ENCODE measurements around the gene FAM174C.

DNA sequence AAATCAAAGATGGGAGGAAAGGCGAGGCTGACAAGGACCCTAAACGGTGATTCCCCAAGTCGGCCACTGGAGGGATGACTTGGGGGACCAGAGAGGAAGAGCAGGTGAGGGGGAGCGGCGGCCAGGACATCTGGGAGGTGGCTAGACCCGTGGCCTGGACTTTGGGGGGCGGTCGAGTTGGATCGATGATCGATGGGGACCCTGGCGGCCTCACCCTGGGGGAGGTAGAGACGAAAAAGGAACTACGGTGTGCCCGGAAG lies 13.9 kb upstream of the FAM174C start:
- TF ChIP-seq, protein P1, sequence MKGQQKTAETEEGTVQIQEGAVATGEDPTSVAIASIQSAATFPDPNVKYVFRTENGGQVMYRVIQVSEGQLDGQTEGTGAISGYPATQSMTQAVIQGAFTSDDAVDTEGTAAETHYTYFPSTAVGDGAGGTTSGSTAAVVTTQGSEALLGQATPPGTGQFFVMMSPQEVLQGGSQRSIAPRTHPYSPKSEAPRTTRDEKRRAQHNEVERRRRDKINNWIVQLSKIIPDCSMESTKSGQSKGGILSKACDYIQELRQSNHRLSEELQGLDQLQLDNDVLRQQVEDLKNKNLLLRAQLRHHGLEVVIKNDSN (IDR thresholded peaks at IDR 0.05; ENCODE audit: borderline replicate concordance, low read depth): no peak
- TF ChIP-seq, protein P2, sequence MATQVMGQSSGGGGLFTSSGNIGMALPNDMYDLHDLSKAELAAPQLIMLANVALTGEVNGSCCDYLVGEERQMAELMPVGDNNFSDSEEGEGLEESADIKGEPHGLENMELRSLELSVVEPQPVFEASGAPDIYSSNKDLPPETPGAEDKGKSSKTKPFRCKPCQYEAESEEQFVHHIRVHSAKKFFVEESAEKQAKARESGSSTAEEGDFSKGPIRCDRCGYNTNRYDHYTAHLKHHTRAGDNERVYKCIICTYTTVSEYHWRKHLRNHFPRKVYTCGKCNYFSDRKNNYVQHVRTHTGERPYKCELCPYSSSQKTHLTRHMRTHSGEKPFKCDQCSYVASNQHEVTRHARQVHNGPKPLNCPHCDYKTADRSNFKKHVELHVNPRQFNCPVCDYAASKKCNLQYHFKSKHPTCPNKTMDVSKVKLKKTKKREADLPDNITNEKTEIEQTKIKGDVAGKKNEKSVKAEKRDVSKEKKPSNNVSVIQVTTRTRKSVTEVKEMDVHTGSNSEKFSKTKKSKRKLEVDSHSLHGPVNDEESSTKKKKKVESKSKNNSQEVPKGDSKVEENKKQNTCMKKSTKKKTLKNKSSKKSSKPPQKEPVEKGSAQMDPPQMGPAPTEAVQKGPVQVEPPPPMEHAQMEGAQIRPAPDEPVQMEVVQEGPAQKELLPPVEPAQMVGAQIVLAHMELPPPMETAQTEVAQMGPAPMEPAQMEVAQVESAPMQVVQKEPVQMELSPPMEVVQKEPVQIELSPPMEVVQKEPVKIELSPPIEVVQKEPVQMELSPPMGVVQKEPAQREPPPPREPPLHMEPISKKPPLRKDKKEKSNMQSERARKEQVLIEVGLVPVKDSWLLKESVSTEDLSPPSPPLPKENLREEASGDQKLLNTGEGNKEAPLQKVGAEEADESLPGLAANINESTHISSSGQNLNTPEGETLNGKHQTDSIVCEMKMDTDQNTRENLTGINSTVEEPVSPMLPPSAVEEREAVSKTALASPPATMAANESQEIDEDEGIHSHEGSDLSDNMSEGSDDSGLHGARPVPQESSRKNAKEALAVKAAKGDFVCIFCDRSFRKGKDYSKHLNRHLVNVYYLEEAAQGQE (IDR thresholded peaks at IDR 0.05; ENCODE audit: low read depth, low read length): no peak
- TF ChIP-seq EZH2phosphoT487 (IDR thresholded peaks at IDR 0.05; ENCODE audit: borderline replicate concordance, low read depth) (no peak), NRF1 (IDR thresholded peaks at IDR 0.05; ENCODE audit: low read depth, low read length) (no peak), GABPA (IDR thresholded peaks at IDR 0.05; ENCODE audit: low read depth) (no peak), TEAD4 (IDR thresholded peaks at IDR 0.05; ENCODE audit: borderline replicate concordance, insufficient read depth) (no peak), SMC3 (IDR thresholded peaks at IDR 0.05; ENCODE audit: low read depth, low read length) (no peak)
- TF ChIP-seq, protein P3, sequence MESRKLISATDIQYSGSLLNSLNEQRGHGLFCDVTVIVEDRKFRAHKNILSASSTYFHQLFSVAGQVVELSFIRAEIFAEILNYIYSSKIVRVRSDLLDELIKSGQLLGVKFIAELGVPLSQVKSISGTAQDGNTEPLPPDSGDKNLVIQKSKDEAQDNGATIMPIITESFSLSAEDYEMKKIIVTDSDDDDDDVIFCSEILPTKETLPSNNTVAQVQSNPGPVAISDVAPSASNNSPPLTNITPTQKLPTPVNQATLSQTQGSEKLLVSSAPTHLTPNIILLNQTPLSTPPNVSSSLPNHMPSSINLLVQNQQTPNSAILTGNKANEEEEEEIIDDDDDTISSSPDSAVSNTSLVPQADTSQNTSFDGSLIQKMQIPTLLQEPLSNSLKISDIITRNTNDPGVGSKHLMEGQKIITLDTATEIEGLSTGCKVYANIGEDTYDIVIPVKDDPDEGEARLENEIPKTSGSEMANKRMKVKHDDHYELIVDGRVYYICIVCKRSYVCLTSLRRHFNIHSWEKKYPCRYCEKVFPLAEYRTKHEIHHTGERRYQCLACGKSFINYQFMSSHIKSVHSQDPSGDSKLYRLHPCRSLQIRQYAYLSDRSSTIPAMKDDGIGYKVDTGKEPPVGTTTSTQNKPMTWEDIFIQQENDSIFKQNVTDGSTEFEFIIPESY (IDR thresholded peaks at IDR 0.05; ENCODE audit: borderline replicate concordance, low read depth): no peak
- TF ChIP-seq, protein P4, sequence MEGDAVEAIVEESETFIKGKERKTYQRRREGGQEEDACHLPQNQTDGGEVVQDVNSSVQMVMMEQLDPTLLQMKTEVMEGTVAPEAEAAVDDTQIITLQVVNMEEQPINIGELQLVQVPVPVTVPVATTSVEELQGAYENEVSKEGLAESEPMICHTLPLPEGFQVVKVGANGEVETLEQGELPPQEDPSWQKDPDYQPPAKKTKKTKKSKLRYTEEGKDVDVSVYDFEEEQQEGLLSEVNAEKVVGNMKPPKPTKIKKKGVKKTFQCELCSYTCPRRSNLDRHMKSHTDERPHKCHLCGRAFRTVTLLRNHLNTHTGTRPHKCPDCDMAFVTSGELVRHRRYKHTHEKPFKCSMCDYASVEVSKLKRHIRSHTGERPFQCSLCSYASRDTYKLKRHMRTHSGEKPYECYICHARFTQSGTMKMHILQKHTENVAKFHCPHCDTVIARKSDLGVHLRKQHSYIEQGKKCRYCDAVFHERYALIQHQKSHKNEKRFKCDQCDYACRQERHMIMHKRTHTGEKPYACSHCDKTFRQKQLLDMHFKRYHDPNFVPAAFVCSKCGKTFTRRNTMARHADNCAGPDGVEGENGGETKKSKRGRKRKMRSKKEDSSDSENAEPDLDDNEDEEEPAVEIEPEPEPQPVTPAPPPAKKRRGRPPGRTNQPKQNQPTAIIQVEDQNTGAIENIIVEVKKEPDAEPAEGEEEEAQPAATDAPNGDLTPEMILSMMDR (IDR thresholded peaks at IDR 0.05): peak; percentile 33; the same call in 1 of the 2 replicates

Measured in SK-N-SH (cell line).